AML-193 (cell line): ENCODE measurements around the gene TMEM45A.
"Not testable (repeated sequence)": the region's sequence is repeated elsewhere in the genome, so short reads cannot be mapped to it uniquely, and the experiment has no call there.

Experiments
- DNase-seq, 2 experiments: peaks; one replicate each; lab custom pipeline; 2025; lab: John Stamatoyannopoulos, UW

TMEM45A gene

GRCh38 chr3:100575704-100576103 is 83.3 kb downstream of the TMEM45A start:
- no peak for DNase-seq

DNA sequence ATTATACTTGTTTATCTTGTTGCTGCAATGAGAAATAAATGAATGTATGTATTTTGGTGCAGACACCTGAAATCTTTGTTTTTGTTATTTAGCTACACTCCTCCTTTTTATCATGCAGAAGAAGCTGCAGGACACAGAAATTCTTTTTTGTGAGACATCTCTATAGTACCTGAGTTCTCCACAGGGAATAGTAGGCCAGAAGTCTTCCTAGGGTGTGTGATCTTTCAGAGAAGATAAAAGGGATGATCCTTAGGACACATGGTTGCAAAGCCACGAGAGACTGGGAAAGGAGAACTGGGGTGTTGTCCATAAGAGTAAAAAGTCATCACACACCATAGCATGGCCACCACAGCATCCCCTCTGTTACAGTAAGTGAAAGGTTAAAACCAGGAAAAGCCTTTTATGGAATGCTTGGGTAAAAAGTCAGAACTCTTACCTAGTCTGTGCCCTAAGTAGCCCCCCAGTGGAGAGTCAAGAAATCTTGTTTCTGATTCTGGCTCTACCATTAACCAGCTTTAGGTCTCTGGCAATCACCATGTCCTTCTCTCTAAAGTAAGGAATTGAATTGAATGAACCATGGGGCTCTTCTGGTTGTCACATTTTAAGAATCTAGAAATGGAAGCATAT is 85.1 kb downstream of the TMEM45A start:
- DNase-seq, result no peak

GRCh38 chr3:100578646-100579045 is 86.2 kb downstream of the TMEM45A start:
- no peak for DNase-seq

- DNase-seq, result no peak
These were observed 87.7 kb downstream of the TMEM45A start for GRCh38 chr3:100580147-100580546.

- no peak for DNase-seq
These were observed 89.2 kb downstream of the TMEM45A start for GRCh38 chr3:100581650-100582049.

DNA sequence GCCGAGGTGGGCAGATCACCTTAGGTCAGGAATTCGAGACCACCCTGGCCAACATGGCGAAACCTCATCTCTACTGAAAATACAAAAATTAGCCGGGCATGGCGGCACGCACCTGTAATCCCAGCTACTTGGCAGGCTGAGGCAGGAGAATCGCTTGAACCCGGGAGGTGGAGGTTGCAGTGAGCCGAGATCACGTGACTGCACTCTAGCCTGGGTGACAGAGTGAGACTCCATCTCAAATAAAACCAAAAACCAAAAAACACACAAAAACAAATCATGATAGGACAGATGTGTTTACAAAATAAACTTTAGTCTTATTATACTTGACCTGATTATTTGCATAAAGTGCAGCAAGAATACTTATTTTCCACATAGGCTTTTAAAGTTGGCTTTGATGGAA is 89.7 kb downstream of the TMEM45A start:
- DNase-seq, result not testable (repeated sequence)

- no peak for DNase-seq
These were observed 91.8 kb downstream of the TMEM45A start for GRCh38 chr3:100584101-100584660.

DNA sequence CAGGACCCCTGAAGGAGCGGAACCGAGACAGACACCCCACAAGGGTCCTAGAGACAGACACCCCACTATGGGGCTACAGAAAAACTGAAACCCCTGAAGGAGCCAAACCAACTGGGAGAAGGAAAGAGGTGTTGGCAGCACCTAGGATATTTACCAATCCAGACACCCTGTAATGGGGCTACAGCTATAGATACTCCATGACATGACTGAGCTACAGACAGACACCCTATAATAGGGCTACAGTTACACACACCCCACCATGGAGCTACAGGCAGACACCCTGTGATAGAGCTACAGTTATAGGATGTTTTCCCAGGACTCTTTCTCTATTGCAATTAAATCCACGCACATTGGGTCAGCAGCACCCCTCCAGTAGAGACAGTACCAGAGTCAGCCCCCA is 94.4 kb downstream of the TMEM45A start:
- no peak for DNase-seq

DNA sequence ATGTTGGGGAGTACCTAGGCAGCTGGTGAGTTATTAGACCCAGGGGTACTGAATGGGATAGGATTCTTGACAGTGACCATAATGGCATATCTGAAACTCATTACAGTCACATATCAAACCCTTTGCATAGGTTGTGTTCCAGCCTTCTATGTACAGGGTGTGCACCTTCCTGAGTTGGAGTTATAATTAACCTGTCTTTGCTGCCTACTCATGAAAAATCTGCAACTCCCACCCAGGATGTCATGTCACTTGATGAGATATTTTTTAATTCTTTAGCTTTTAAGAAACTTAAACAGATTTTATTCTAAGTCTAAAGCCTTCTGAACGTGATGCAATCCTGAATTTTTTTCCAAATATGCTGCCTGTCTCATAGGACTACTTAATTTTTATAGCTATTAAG is 95.8 kb downstream of the TMEM45A start:
- no peak for DNase-seq

DNA sequence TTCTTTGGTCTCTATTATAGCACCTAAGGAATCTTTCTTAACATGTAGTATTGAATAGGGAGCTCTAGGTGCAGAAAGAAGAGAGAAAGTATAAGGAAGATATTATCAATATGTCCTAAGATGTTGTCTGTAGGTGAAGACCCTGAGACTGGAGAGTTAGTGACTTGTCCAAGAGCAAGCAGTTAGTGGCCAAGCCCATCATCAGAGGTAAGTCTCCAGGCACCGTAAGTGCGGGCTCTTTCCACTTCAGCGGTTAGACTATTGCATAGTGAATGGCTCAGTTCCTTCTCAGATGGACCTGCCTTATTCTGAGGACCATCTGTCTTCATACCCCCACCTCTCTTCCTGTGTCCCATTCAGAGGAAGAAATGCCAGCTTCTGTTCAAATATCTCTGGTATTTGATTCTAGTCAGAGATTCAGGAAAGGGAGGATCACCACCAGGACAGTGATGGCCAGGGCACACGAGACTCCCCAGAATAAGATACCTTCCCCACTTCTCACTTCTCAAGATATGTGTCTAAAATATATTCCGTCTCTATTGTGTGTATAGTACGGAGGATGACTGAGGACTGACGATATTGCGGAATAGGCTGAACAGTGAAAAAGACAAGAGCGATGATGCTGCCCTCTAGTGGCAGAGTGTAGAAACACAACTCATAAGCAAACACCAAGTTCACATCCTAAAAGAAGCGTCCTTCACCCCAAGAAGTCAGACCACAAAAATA is 97.9 kb downstream of the TMEM45A start:
- peak; percentile 75 to 84 for DNase-seq

DNA sequence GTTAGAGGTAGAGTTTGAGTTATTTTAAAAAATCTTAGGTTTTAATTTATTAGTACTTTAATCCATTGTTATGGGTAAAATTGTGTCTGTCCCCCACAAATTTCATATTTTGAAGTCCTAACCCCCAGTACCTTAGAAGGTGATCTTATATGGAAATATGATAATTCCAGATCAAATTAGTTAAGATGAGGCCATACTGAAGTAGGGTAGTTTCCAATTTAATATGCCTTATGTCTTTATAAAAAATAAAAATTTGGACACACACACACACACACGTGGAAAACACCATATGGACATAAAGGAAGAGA is 98.4 kb downstream of the TMEM45A start:
- no peak for DNase-seq

DNA sequence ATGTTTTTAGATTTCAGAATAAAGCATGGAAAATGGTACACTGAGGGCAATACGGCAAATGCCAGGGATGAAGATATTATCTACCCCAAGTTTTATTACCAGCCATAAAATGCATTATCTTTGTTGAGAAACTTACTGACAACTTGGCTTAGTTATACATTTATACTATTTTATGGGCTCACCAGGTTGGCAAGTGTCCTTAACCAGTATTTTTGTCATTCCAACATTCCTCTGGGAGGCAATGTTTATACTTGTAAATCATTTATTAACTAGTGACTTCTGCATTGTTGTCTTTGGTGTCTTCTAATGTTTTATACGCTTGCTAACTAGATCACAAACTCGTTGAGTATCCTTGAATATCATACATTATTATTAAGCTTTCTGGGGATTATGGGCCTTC is 99.0 kb downstream of the TMEM45A start:
- no peak for DNase-seq

DNA sequence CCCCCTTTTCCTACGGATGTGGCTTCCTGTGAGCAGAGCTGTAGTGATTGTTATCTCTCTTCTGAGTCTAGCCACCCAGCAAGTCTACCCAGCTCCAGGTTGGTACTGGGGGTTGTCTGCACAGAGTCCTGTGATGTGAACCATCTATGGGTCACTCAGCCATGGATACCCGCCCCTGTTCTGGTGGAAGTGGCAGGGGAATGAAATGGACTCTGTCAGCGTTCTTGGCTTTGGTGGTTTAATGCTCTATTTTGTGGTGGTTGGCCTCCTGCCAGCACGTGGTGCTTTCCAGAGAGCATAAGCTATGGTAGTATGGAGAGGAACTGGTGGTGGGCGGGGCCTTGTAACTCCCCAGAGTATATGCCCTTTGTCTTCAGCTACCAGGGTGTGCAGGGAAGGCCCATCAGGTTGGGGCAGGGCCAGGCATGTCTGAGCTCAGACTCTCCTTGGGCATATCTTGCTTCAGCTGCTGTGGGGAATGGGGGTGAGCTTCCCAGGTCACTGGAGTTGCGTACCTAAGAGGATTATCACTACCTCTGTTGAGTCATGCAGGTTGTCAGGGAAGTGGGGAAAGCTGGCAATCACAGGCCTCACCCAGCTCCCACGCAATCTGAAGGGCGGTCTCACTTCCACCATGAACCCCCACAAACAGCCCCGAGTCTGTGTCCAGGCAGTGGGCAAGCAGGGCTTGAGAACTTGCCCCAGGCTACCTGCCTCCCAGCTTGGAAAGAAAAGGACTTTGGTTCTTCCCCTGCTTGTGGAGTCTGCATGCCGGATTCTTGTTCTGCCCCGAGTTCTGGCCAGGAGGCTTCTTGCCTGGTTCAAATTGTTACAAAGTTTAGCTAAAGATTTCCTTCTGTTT is 108.0 kb downstream of the TMEM45A start:
- DNase-seq, result no peak

- DNase-seq, result peak; percentile 52 to 69
These were observed 110.4 kb downstream of the TMEM45A start for GRCh38 chr3:100602506-100603444.

- peak; percentile 62 to 69 for DNase-seq
These were observed 111.0 kb downstream of the TMEM45A start for GRCh38 chr3:100603469-100603868.

GRCh38 chr3:100605358-100605757 is 112.9 kb downstream of the TMEM45A start:
- DNase-seq, result no peak

GRCh38 chr3:100606894-100607512 is 114.6 kb downstream of the TMEM45A start:
- DNase-seq, result no peak

DNA sequence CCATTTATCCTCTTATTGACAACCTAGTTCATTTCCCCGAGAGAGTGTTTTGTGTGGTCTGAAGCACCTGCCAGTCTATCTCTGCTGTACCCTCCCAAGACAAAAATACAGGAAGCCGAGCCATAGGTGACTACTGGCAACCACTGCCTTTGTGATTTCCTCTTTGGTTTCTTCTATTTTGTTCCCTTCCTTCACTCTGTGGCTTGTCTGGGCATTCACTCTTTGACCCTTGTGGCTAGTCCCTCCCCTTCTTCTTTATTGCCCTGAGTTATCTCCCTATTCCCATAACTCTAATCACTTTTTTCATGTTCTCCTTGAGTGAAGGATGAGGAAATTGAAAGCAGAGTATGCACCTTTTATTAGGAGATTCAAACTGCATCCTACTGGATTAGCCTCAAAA is 116.9 kb downstream of the TMEM45A start, which contains the start of gene ADGRG7:
Gene ADGRG7 (plus strand): TSS at position 297 of the 400 bp plus-strand sequence. CDS start 256 bp downstream, outside the sequence.
- peak in 1 of 2 experiments; percentile 9 for DNase-seq

- DNase-seq, result no peak
These were observed 117.5 kb downstream of the TMEM45A start for GRCh38 chr3:100609963-100610362.

GRCh38 chr3:100611221-100611620 is 118.8 kb downstream of the TMEM45A start:
- no peak for DNase-seq
